ENCODE measurements around the gene FBXL17. TPM values are rescaled to one million over a fixed set of nuclear protein-coding genes. Genes with fewer than 3 reads are reported as not detected.

Gene FBXL17
- total and polyA plus RNA-seq, 2 of the 4 experiments (the other 2 are of a cell fraction), result 3.9 to 8.1 TPM

GRCh38 chr5:108084105-108084504 is 297.8 kb downstream of the FBXL17 start:
- CTCF ChIA-PET, result interaction anchor here (1.8 to 2.1 kb wide), 2 partner anchors 9 to 12 kb away, joined by 4 to 6 read pairs; no protein-coding TSS in a partner anchor
- POLR2A ChIA-PET (ENCODE audit: unreplicated experiment), result no interaction called here

More at GRCh38 chr5:108084105-108084504, 297.8 kb downstream of the FBXL17 start:
- H2BK120ac ChIP-seq (ENCODE audit: low read depth, low read length), result no peak overlapping the region
- ATAC-seq (ENCODE audit: low read depth) (peak; percentile 29; the same call in 1 of the 2 replicates), DNase-seq (peak; percentile 52)
- no peak overlapping the region for H3K18ac ChIP-seq (ENCODE audit: low read depth, low read length)
- H2BK15ac ChIP-seq (ENCODE audit: low read depth, low read length), result no peak overlapping the region
- no peaks in the 10 kb centered on the region for H3K36me3 ChIP-seq (ENCODE audit: control insufficient read depth, insufficient read depth, low read length)
- no peak overlapping the region for H3K27ac ChIP-seq (ENCODE audit: insufficient read depth, low read length)
- no CpG with 5 or more reads among the region's 7 CpGs for WGBS, 2 experiments (ENCODE audit: extremely low coverage in 2 of 2, insufficient read length in 1 of 2)
- BruUV-seq (replicated peaks), result no TSS peak
- no peak overlapping the region for H3K23ac ChIP-seq (ENCODE audit: low read depth, low read length)
- in situ Hi-C loops (cut with MboI; ENCODE audit: low sequenced_read_pairs) (no loop called here), intact Hi-C loops (cut with micrococcal nuclease) (no loop called here), dilution Hi-C loops (cut with HindIII; ENCODE audit: low sequenced_read_pairs, unreplicated experiment) (no loop called here)
- H3K9ac ChIP-seq (ENCODE audit: low read depth, low read length), result no peak overlapping the region
- no peaks in the 10 kb centered on the region for H3K9me1 ChIP-seq (ENCODE audit: insufficient read depth, low read length)
- no peak overlapping the region for H3K4ac ChIP-seq (ENCODE audit: low read depth, low read length)
- no peaks in the 10 kb centered on the region for H3K4me1 ChIP-seq (ENCODE audit: control insufficient read depth, insufficient read depth, low read length)
- no peaks in the 10 kb centered on the region for H3K9me3 ChIP-seq (ENCODE audit: control insufficient read depth, insufficient read depth, low read length)
- TF ChIP-seq, protein P1, sequence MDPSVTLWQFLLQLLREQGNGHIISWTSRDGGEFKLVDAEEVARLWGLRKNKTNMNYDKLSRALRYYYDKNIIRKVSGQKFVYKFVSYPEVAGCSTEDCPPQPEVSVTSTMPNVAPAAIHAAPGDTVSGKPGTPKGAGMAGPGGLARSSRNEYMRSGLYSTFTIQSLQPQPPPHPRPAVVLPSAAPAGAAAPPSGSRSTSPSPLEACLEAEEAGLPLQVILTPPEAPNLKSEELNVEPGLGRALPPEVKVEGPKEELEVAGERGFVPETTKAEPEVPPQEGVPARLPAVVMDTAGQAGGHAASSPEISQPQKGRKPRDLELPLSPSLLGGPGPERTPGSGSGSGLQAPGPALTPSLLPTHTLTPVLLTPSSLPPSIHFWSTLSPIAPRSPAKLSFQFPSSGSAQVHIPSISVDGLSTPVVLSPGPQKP (IDR thresholded peaks at IDR 0.05; ENCODE audit: borderline replicate concordance, low read depth, low read length), result no peak
- no peak for TF ChIP-seq CHD1 (IDR thresholded peaks at IDR 0.05; ENCODE audit: low read depth, low read length)
- no peak for TF ChIP-seq RFX5 (IDR thresholded peaks at IDR 0.05; ENCODE audit: low read depth, low read length)
- TF ChIP-seq FOS (IDR thresholded peaks at IDR 0.05; ENCODE audit: low read depth, low read length), result no peak
- TF ChIP-seq RAD21 (IDR thresholded peaks at IDR 0.05; ENCODE audit: low read length), result no peak
- TF ChIP-seq MAFK (IDR thresholded peaks at IDR 0.05; ENCODE audit: low read depth, low read length), result no peak
- TF ChIP-seq MAZ (IDR thresholded peaks at IDR 0.05; ENCODE audit: borderline replicate concordance, low read depth, low read length), result no peak
- no peak for TF ChIP-seq USF2 (IDR thresholded peaks at IDR 0.05; ENCODE audit: low read depth, low read length)
- no peak for TF ChIP-seq POLR2A (IDR thresholded peaks at IDR 0.05; ENCODE audit: low read depth, low read length)
- TF ChIP-seq SMC3 (IDR thresholded peaks at IDR 0.05; ENCODE audit: low read depth, low read length), result no peak
- no peaks in the 10 kb centered on the region for H3K27me3 ChIP-seq (ENCODE audit: control insufficient read depth, insufficient read depth, low read length)
- 0 out of 2 replicates have a peak overlapping the region, but pooled peaks have one; percentile 1 for H3K4me2 ChIP-seq (ENCODE audit: low read depth, low read length)
- H2AK9ac ChIP-seq (replicated peaks; ENCODE audit: low read depth, low read length, poor library complexity), result no peak overlapping the region
- no peaks in the 10 kb centered on the region; a peak in 1 of 4 replicates for H3K79me1 ChIP-seq (ENCODE audit: low read depth in 1 of 2, low read length in 2 of 2)
- H2BK5ac ChIP-seq (ENCODE audit: low read depth, low read length, poor library complexity, severe bottlenecking), result no peak overlapping the region
- no peak overlapping the region for H3K56ac ChIP-seq (ENCODE audit: extremely low read depth, insufficient read depth, low read length)
- no peak overlapping the region for H2BK20ac ChIP-seq (ENCODE audit: low read depth, low read length)
- H4K5ac ChIP-seq (ENCODE audit: low read depth, low read length), result no peak overlapping the region
- no peak overlapping the region for H3K14ac ChIP-seq (replicated peaks; ENCODE audit: low read depth, low read length)
- no peak overlapping the region for H3K4me3 ChIP-seq (ENCODE audit: insufficient read depth, low read depth, low read length)
- H2AFZ ChIP-seq (replicated peaks; ENCODE audit: low read length, poor library complexity), result no peak overlapping the region
- H4K8ac ChIP-seq (ENCODE audit: low read depth in 2 of 2, low read length in 2 of 2), result no peak overlapping the region
- H4K91ac ChIP-seq (ENCODE audit: insufficient read depth, low read depth, low read length), result no peak overlapping the region
- H2AK5ac ChIP-seq (ENCODE audit: low read depth, low read length), result no peak overlapping the region
- no peaks in the 10 kb centered on the region for H4K20me1 ChIP-seq (ENCODE audit: insufficient read depth, low read length)

All from IMR-90 (cell line).